ENCODE results near the gene NFIA.

GRCh38 chr1:61301824-61302657 is 219.7 kb downstream of the NFIA start:
- TF ChIP-seq CTCF (conservative IDR thresholded peaks at IDR 0.05 in 1 of 2, IDR thresholded peaks at IDR 0.05 in 1 of 2; ENCODE audit: low read depth in 1 of 2, low read length in 2 of 2) (no peak), EZH2 (IDR thresholded peaks at IDR 0.05; ENCODE audit: low read length, missing control alignments) (no peak)

All from fibroblast of lung (primary cell).